Activated T-cell treated with anti-CD3 and anti-CD28 coated beads for 24 hours (primary cell): ENCODE results near the gene FFAR2.
A peak's percentile ranks its signal among the peaks of the same experiment; 100 is the strongest.
"Not testable (repeated sequence)": the region's sequence is repeated elsewhere in the genome, so short reads cannot be mapped to it uniquely, and the experiment has no call there.

Experiments
- DNase-seq: peaks from one replicate; pipeline ENCODE4 v3.0.0-alpha.2; 2020; ENCODE audit warnings: low read depth

The FFAR2 gene

GRCh38 chr19:35447606-35448469, at the start of gene FFAR2:
FFAR2 (plus strand) TSS chr19:35448257; CDS start chr19:35449715, 1,458 bp downstream.
- DNase-seq: no peak

- DNase-seq: no peak
These were observed 49.5 kb upstream of the FFAR2 start for GRCh38 chr19:35398570-35398969.

- no peak for DNase-seq
These were observed 48.8 kb upstream of the FFAR2 start for GRCh38 chr19:35399231-35399630.

- no peak for DNase-seq
These were observed 47.9 kb upstream of the FFAR2 start for GRCh38 chr19:35399948-35400772.

GRCh38 chr19:35400773-35401100, 47.3 kb upstream of the FFAR2 start:
- DNase-seq: no peak

GRCh38 chr19:35401416-35401815, 46.6 kb upstream of the FFAR2 start:
- DNase-seq: not testable (repeated sequence)

GRCh38 chr19:35403116-35403760, 44.8 kb upstream of the FFAR2 start:
- no peak for DNase-seq

GRCh38 chr19:35404879-35405622, 43.0 kb upstream of the FFAR2 start:
- peak; percentile 36 for DNase-seq

- no peak for DNase-seq
These were observed 40.4 kb upstream of the FFAR2 start for GRCh38 chr19:35407619-35408018.

- DNase-seq: no peak
These were observed 39.5 kb upstream of the FFAR2 start for GRCh38 chr19:35408284-35409171.

- DNase-seq: no peak
These were observed 38.9 kb upstream of the FFAR2 start for GRCh38 chr19:35409191-35409590.

GRCh38 chr19:35410487-35410886, 37.6 kb upstream of the FFAR2 start:
- DNase-seq: no peak

- DNase-seq: no peak
These were observed 33.6 kb upstream of the FFAR2 start for GRCh38 chr19:35414442-35414841.

GRCh38 chr19:35416331-35416730, 31.7 kb upstream of the FFAR2 start:
- DNase-seq: no peak

GRCh38 chr19:35417278-35417677, 30.8 kb upstream of the FFAR2 start:
- no peak for DNase-seq

GRCh38 chr19:35417713-35418534, 30.1 kb upstream of the FFAR2 start:
- DNase-seq: no peak

- DNase-seq: no peak
These were observed 29.0 kb upstream of the FFAR2 start for GRCh38 chr19:35419046-35419445.

- DNase-seq: no peak
These were observed 28.3 kb upstream of the FFAR2 start for GRCh38 chr19:35419805-35420204.

- DNase-seq: no peak
These were observed 26.7 kb upstream of the FFAR2 start for GRCh38 chr19:35421362-35421761.

- not testable (repeated sequence) for DNase-seq
These were observed 24.7 kb upstream of the FFAR2 start for GRCh38 chr19:35423406-35423805.
